Osteoblast (primary cell): ENCODE results near the gene MST1. TPM values are rescaled to one million over a fixed set of nuclear protein-coding genes. Genes with fewer than 3 reads are reported as not detected.

Source experiments
- DNase-seq: peaks from one replicate; pipeline ENCODE4 v3.0.0; 2011; ENCODE audit warnings: low spot score, mixed read lengths; ENCODE audit not compliant: insufficient read length; ENCODE audit errors: missing footprints
- H2AFZ ChIP-seq: 2 replicates; pipeline ENCODE4 v1.6.0; 2011; ENCODE audit warnings: mild to moderate bottlenecking, low read length
- H3K27ac ChIP-seq: 2 replicates; pipeline ENCODE4 v1.5.1; 2011; ENCODE audit warnings: mild to moderate bottlenecking, low read depth, low read length, moderate library complexity
- H3K27me3 ChIP-seq: 2 replicates; pipeline ENCODE4 v1.6.0; 2012; ENCODE audit warnings: mild to moderate bottlenecking, control low read depth, inconsistent platforms, low read length, moderate library complexity; ENCODE audit not compliant: insufficient read depth
- H3K36me3 ChIP-seq: 2 replicates; pipeline ENCODE4 v1.5.1; 2011; ENCODE audit warnings: mild to moderate bottlenecking, low read length, control low read depth, moderate library complexity; ENCODE audit not compliant: insufficient read depth
- H3K4me1 ChIP-seq: 2 replicates; pipeline ENCODE4 v1.5.1; 2011; ENCODE audit warnings: mild to moderate bottlenecking, low read length, control low read depth, moderate library complexity; ENCODE audit not compliant: insufficient read depth
- H3K4me2 ChIP-seq: 2 replicates; pipeline ENCODE4 v1.6.0; 2011; ENCODE audit warnings: mild to moderate bottlenecking, low read length; ENCODE audit not compliant: insufficient read depth
- H3K4me3 ChIP-seq: fragments of 200-600 bp; sonication (generic); 3 replicates; pipeline ENCODE4 v1.5.1; 2012; ENCODE audit warnings: mild to moderate bottlenecking, low read length, inconsistent platforms; ENCODE audit not compliant: insufficient read depth
- H3K79me2 ChIP-seq: 2 replicates; pipeline ENCODE4 v1.6.0; 2012; ENCODE audit warnings: mild to moderate bottlenecking, low read length, control low read depth, inconsistent platforms; ENCODE audit not compliant: insufficient read depth
- H3K9me3 ChIP-seq: 2 replicates; pipeline ENCODE4 v1.5.1; 2011; ENCODE audit warnings: low read depth, low read length, control low read depth
- H4K20me1 ChIP-seq: 2 replicates; pipeline ENCODE4 v1.6.0; 2012; ENCODE audit warnings: mild to moderate bottlenecking, low read length, control low read depth; ENCODE audit not compliant: insufficient read depth
- total RNA-seq: library from RNA; depleted of rRNA; stranded (reverse); fragments of >200 nt; gene quantifications from 2 replicates; pipeline ENCODE4 v1.2.3, GENCODE V29; 2012
- TF ChIP-seq, protein P1 (sequence below): IDR thresholded peaks from 2 replicates; pipeline ENCODE4 v1.5.1; 2011; ENCODE audit warnings: mild to moderate bottlenecking, low read depth, low read length, moderate library complexity; ENCODE audit errors: extremely low read depth

The MST1 gene
- total RNA-seq, result 6.5 and 6.9 TPM in 2 replicates

GRCh38 chr3:49689046-49689907 is at the start of gene MST1, which contains the start of gene RNF123:
TSS of gene MST1 (minus strand) at chr3:49689474. CDS start at chr3:49688691, 783 bp downstream.
TSS of gene RNF123 (plus strand) at chr3:49689557. CDS start at chr3:49691166, 1,609 bp downstream.
- H3K79me2 ChIP-seq, result peaks cover 32% of the 10 kb centered on the region
- peak within 1 kb of the TSS; percentile 71 for H3K27ac ChIP-seq
- H3K4me1 ChIP-seq, result peaks cover 11% of the 10 kb centered on the region
- DNase-seq, result peak; percentile 98
- TF ChIP-seq, protein P1, sequence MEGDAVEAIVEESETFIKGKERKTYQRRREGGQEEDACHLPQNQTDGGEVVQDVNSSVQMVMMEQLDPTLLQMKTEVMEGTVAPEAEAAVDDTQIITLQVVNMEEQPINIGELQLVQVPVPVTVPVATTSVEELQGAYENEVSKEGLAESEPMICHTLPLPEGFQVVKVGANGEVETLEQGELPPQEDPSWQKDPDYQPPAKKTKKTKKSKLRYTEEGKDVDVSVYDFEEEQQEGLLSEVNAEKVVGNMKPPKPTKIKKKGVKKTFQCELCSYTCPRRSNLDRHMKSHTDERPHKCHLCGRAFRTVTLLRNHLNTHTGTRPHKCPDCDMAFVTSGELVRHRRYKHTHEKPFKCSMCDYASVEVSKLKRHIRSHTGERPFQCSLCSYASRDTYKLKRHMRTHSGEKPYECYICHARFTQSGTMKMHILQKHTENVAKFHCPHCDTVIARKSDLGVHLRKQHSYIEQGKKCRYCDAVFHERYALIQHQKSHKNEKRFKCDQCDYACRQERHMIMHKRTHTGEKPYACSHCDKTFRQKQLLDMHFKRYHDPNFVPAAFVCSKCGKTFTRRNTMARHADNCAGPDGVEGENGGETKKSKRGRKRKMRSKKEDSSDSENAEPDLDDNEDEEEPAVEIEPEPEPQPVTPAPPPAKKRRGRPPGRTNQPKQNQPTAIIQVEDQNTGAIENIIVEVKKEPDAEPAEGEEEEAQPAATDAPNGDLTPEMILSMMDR, result peak; percentile 28
- H4K20me1 ChIP-seq, result peaks cover 4% of the 10 kb centered on the region
- H3K36me3 ChIP-seq, result no peaks in the 10 kb centered on the region
- no peaks in the 10 kb centered on the region for H3K9me3 ChIP-seq
- peak within 1 kb of the TSS; percentile 88 for H3K4me2 ChIP-seq
- H3K4me3 ChIP-seq, result peak within 1 kb of the TSS; percentile 98
- peak within 1 kb of the TSS; percentile 97 for H2AFZ ChIP-seq
- no peaks in the 10 kb centered on the region for H3K27me3 ChIP-seq

GRCh38 chr3:49738067-49738713 is 48.9 kb upstream of the MST1 start:
- Histone ChIP-seq H3K27ac (no peak overlapping the region), H3K4me3 (no peak overlapping the region), H3K36me3 (peaks cover 38% of the 10 kb centered on the region), H3K4me2 (no peak overlapping the region), H2AFZ (no peak overlapping the region), H3K79me2 (peaks cover 48% of the 10 kb centered on the region), H3K27me3 (no peaks in the 10 kb centered on the region), H3K9me3 (no peaks in the 10 kb centered on the region), H3K4me1 (no peaks in the 10 kb centered on the region), H4K20me1 (peaks cover 17% of the 10 kb centered on the region)
- TF ChIP-seq, protein P1, result no peak
- DNase-seq, result no peak

GRCh38 chr3:49734752-49735151 is 45.5 kb upstream of the MST1 start:
- TF ChIP-seq, protein P1, result no peak
- DNase-seq, result no peak
- Histone ChIP-seq H3K4me2 (no peak overlapping the region), H3K36me3 (peaks cover 62% of the 10 kb centered on the region), H3K4me3 (no peak overlapping the region), H3K9me3 (no peaks in the 10 kb centered on the region), H2AFZ (no peak overlapping the region), H3K4me1 (no peaks in the 10 kb centered on the region), H3K27ac (no peak overlapping the region), H3K27me3 (no peaks in the 10 kb centered on the region), H3K79me2 (peaks cover 36% of the 10 kb centered on the region), H4K20me1 (peaks cover 19% of the 10 kb centered on the region)

GRCh38 chr3:49733551-49733950 is 44.3 kb upstream of the MST1 start:
- Histone ChIP-seq H3K4me2 (no peak overlapping the region), H3K4me1 (no peaks in the 10 kb centered on the region), H3K27ac (no peak overlapping the region), H3K9me3 (no peaks in the 10 kb centered on the region), H3K4me3 (no peak overlapping the region), H3K79me2 (peaks cover 30% of the 10 kb centered on the region), H3K36me3 (peaks cover 67% of the 10 kb centered on the region), H3K27me3 (no peaks in the 10 kb centered on the region), H4K20me1 (peaks cover 19% of the 10 kb centered on the region), H2AFZ (no peak overlapping the region)
- no peak for DNase-seq
- TF ChIP-seq, protein P1, result no peak
